Duodenal mucosa (tissue), 2 donors: ENCODE results near the gene STXBP2.

Source experiments
- H3K27ac ChIP-seq: one replicate; pipeline ENCODE4 v1.7.0; 2013; ENCODE audit warnings: low read depth, low read length
- H3K27me3 ChIP-seq, 2 donors: one replicate each; pipeline ENCODE4 v1.7.0; 2013; ENCODE audit warnings: low read length in 2 of 2, control low read depth in 1 of 2; ENCODE audit not compliant: insufficient read depth in 2 of 2, control insufficient read depth in 1 of 2
- H3K36me3 ChIP-seq, 2 donors: one replicate each; pipeline ENCODE4 v1.7.0; 2013; ENCODE audit warnings: low read length in 2 of 2, control low read depth in 1 of 2; ENCODE audit not compliant: insufficient read depth in 2 of 2, control insufficient read depth in 1 of 2
- H3K4me1 ChIP-seq, 2 donors: one replicate each; pipeline ENCODE4 v1.7.0; 2013; ENCODE audit warnings: low read length in 2 of 2, control low read depth in 1 of 2; ENCODE audit not compliant: insufficient read depth in 2 of 2, control insufficient read depth in 1 of 2
- H3K4me3 ChIP-seq, 2 donors: one replicate each; pipeline ENCODE4 v1.7.0; 2013; ENCODE audit warnings: low read length in 2 of 2, low read depth in 1 of 2
- H3K9ac ChIP-seq, 2 donors: one replicate each; pipeline ENCODE4 v1.7.0; 2013; ENCODE audit warnings: low read length in 2 of 2, low read depth in 1 of 2
- H3K9me3 ChIP-seq, 2 donors: one replicate each; pipeline ENCODE4 v1.7.0; 2013; ENCODE audit warnings: low read length in 2 of 2, control low read depth in 1 of 2; ENCODE audit not compliant: control insufficient read depth in 1 of 2

STXBP2 gene

GRCh38 chr19:7636691-7637373, at the start of gene STXBP2:
Gene STXBP2, plus strand, starts transcription at chr19:7637110. Its CDS starts 40 bp downstream, at chr19:7637150.
- Histone ChIP-seq H3K9ac (peak within 1 kb of the TSS; percentile 77 to 80), H3K9me3 (peaks cover 0 to 2% of the 10 kb centered on the region in 2 donors), H3K27ac (peak within 1 kb of the TSS; percentile 70), H3K36me3 (peaks cover 0 to 17% of the 10 kb centered on the region in 2 donors), H3K27me3 (peaks cover 0 to 7% of the 10 kb centered on the region in 2 donors), H3K4me3 (peak within 1 kb of the TSS; percentile 87 to 93), H3K4me1 (peaks cover 6 to 29% of the 10 kb centered on the region in 2 donors)

- Histone ChIP-seq H3K4me3 (no peak overlapping the region), H3K27me3 (no peaks in the 10 kb centered on the region), H3K36me3 (no peaks in the 10 kb centered on the region), H3K9me3 (no peaks in the 10 kb centered on the region), H3K9ac (no peak overlapping the region), H3K27ac (no peak overlapping the region), H3K4me1 (peaks cover 0 to 6% of the 10 kb centered on the region in 2 donors)
These were observed 47.1 kb upstream of the STXBP2 start for GRCh38 chr19:7589822-7590221.

DNA sequence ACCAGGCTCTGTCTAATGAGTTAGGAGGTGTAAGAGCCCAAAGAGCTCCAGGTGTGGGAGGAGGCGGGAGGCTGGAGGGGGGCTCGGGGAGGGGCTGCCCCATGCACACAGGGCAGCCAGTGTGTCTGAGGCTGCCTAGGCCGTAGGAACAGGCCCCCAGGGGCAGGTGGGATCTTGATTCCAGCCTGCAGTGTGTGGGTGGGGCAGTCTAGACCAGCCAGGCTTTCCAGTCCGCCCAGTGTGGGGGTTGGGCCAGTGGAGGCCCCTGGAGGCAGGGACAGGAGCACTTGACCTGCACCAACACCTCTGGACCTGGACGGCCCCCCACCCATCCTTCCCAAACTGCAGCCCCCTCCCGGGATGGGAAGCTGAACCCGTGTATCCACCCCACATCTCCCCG, 46.7 kb upstream of the STXBP2 start:
- H3K36me3 ChIP-seq = no peaks in the 10 kb centered on the region
- H3K4me3 ChIP-seq = no peak overlapping the region
- H3K9ac ChIP-seq = no peak overlapping the region
- no peak overlapping the region for H3K27ac ChIP-seq
- peaks cover 0 to 6% of the 10 kb centered on the region in 2 donors for H3K4me1 ChIP-seq
- H3K9me3 ChIP-seq = no peaks in the 10 kb centered on the region
- H3K27me3 ChIP-seq = peaks cover 0 to 2% of the 10 kb centered on the region in 2 donors

DNA sequence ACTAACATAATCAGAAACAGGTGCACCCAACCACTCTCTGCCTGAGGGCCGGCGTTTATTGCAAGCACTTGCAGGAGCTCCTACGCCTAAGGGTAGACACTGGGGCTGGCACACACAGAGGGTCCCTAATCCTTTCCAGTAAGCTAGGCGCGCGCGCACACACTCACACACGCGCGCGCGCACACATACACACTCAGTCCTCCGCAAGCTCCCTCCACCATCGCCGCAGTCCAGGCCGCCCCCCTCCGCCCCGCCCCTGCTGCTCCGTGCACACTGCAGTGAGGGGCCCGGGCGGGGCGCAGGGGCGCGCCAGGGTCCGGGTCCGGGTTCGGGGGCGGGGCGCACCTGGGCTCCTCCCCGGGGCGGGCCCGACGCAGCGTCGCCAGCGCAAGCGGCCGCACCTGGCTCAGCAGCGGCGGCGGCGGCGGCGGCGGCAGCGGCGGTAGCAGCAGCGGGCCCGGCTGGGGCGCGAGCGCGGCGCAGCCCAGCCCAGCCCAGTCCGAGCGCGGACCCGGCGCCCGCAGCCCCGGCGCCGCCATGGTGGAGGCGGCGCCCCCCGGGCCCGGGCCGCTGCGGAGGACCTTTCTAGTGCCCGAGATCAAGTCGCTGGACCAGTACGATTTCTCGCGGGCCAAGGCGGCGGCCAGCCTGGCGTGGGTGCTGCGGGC, 41.3 kb upstream of the STXBP2 start, which contains the start of gene CAMSAP3:
CAMSAP3 (plus strand) TSS at position 398 of the 668 bp plus-strand sequence; CDS start at position 538, 140 bp downstream.
- Histone ChIP-seq H3K36me3 (no peaks in the 10 kb centered on the region), H3K9ac (peak within 1 kb of the TSS; percentile 57 to 66), H3K4me1 (peaks cover 4 to 8% of the 10 kb centered on the region in 2 donors), H3K9me3 (no peaks in the 10 kb centered on the region), H3K27me3 (peaks cover 3% of the 10 kb centered on the region in 2 donors), H3K27ac (no peak within 1 kb of the TSS), H3K4me3 (peak within 1 kb of the TSS; percentile 71)

DNA sequence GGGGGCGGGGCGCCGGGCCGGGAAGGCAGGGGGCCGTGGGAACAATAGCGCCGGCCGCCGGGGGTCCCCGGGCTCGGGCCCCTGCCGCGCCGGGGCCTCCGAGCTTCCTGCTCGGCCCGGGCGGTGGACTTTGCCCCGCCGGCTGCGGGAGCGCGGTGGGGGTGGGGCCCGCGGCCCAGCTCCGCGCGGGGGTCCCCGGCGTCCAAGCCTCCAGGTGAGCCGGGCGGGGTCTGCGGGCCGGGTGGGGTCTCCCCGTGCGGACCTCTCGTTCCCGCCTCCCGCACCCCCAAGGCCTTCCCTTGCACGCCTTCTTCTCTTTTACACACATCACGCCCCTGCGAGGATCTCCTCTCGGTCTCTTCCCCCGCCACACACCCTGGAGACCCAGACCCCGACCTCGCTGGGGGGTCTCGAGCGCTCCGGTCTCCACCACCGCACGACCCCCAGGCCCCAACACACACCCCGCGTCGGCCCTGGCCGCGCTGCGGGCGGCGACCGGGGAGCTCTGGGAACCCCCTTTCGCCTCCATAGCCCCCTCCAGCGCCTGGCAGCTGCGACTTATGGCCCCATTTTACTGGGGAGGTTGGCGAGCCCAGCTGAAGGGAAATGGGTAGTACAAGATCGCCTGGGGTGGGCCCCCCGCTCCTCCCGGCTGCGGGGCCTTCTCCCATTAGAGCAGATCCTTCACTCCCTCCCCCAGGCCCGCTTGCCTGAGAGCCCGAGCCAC, 40.5 kb upstream of the STXBP2 start:
- no peak overlapping the region for H3K27ac ChIP-seq
- peaks cover 4 to 8% of the 10 kb centered on the region in 2 donors for H3K4me1 ChIP-seq
- peak overlapping the region; percentile 57 to 66 for H3K9ac ChIP-seq
- H3K4me3 ChIP-seq = peak overlapping the region; percentile 71
- H3K36me3 ChIP-seq = no peaks in the 10 kb centered on the region
- no peaks in the 10 kb centered on the region for H3K9me3 ChIP-seq
- H3K27me3 ChIP-seq = peaks cover 3% of the 10 kb centered on the region in 2 donors

DNA sequence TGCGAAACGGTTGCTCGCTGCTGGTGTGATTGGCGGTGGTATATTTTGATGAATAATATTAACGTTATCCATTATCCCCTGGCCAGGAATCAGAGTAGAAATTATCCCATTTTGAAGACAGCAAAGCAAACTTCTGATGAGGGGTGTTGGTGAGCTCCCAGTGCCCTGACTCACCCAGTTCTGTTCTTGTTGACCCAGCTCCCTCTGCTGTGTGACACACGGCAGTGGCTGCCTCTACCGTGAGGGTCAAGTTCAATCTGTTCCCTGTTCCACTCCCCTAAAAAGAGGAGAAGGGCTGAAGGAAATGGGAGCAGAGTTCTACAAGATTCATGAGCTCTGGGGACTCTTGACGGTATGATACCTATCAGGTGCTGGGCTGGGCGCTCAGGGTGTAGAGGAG, 39.2 kb upstream of the STXBP2 start:
- H3K36me3 ChIP-seq = no peaks in the 10 kb centered on the region
- no peak overlapping the region for H3K9ac ChIP-seq
- no peaks in the 10 kb centered on the region for H3K9me3 ChIP-seq
- H3K4me3 ChIP-seq = no peak overlapping the region
- H3K27me3 ChIP-seq = peaks cover 3% of the 10 kb centered on the region in 2 donors
- peaks cover 4 to 8% of the 10 kb centered on the region in 2 donors for H3K4me1 ChIP-seq
- no peak overlapping the region for H3K27ac ChIP-seq

- H3K9me3 ChIP-seq = no peaks in the 10 kb centered on the region
- no peaks in the 10 kb centered on the region for H3K36me3 ChIP-seq
- no peak overlapping the region for H3K4me3 ChIP-seq
- H3K9ac ChIP-seq = no peak overlapping the region
- peaks cover 3% of the 10 kb centered on the region in 2 donors for H3K27me3 ChIP-seq
- peaks cover 4 to 8% of the 10 kb centered on the region in 2 donors for H3K4me1 ChIP-seq
- no peak overlapping the region for H3K27ac ChIP-seq
These were observed 38.7 kb upstream of the STXBP2 start for GRCh38 chr19:7598180-7598579.

GRCh38 chr19:7600721-7601120, 36.2 kb upstream of the STXBP2 start:
- Histone ChIP-seq H3K36me3 (peaks cover 0 to 9% of the 10 kb centered on the region in 2 donors), H3K9ac (no peak overlapping the region), H3K9me3 (no peaks in the 10 kb centered on the region), H3K27me3 (peaks cover 0 to 3% of the 10 kb centered on the region in 2 donors), H3K4me3 (no peak overlapping the region), H3K4me1 (peaks cover 4 to 8% of the 10 kb centered on the region in 2 donors), H3K27ac (no peak overlapping the region)

- Histone ChIP-seq H3K36me3 (peaks cover 0 to 14% of the 10 kb centered on the region in 2 donors), H3K27me3 (no peaks in the 10 kb centered on the region), H3K4me3 (no peak overlapping the region), H3K9ac (no peak overlapping the region), H3K27ac (no peak overlapping the region), H3K4me1 (peaks cover 0 to 2% of the 10 kb centered on the region in 2 donors), H3K9me3 (no peaks in the 10 kb centered on the region)
These were observed 34.5 kb upstream of the STXBP2 start for GRCh38 chr19:7602240-7602934.
